Heart right ventricle (tissue), 16 donors: ENCODE data around the gene SCAMP5. TPM values are rescaled to one million over a fixed set of nuclear protein-coding genes. Genes with fewer than 3 reads are reported as not detected.
A peak's percentile ranks its signal among the peaks of the same experiment; 100 is the strongest.

Source experiments
- ATAC-seq, 8 donors: fragments of 200-7000 bp; cut with Tn5 transposase; one replicate each; pipeline ENCODE4 v1.9.1; 2020; ENCODE audit warnings: mild to moderate bottlenecking in 8 of 8, moderate library complexity in 8 of 8, moderate number of reproducible peaks in 1 of 8
- DNase-seq, 2 donors: peaks; one replicate each; pipeline ENCODE4 v3.0.0-alpha.2; 2020
- H3K27ac ChIP-seq, 10 donors: fragments of 200-600 bp; sonication (generic) in 2 of 10; one replicate each; pipeline versions ENCODE4 v1.5.0 to v1.8.0; 2020 to 2022; ENCODE audit warnings: mild to moderate bottlenecking in 3 of 10
- H3K27me3 ChIP-seq, 7 donors: fragments of 200-600 bp; one replicate each; pipeline ENCODE4 v1.8.0; 2021 to 2022; ENCODE audit warnings: mild to moderate bottlenecking in 2 of 7
- H3K36me3 ChIP-seq, 9 donors: fragments of 200-600 bp; sonication (generic) in 1 of 9; one replicate each; pipeline versions ENCODE4 v1.5.0 to v1.8.0; 2020 to 2022; ENCODE audit warnings: mild to moderate bottlenecking in 2 of 9
- H3K4me1 ChIP-seq, 9 donors: fragments of 200-600 bp; sonication (generic) in 1 of 9; one replicate each; pipeline versions ENCODE4 v1.5.0 to v1.8.0; 2020 to 2022; ENCODE audit warnings: mild to moderate bottlenecking in 4 of 9
- H3K4me3 ChIP-seq, 10 donors: fragments of 200-600 bp; sonication (generic) in 2 of 10; one replicate each; pipeline versions ENCODE4 v1.5.0 to v1.8.0; 2020 to 2022; ENCODE audit warnings: mild to moderate bottlenecking in 7 of 10, moderate library complexity in 2 of 10
- H3K9me3 ChIP-seq, 11 donors: fragments of 200-600 bp in 10 of 11; sonication (generic) in 2 of 11; one replicate each; pipeline versions ENCODE4 v1.5.0 to v1.8.0; 2013 to 2022; ENCODE audit warnings: mild to moderate bottlenecking in 2 of 11, control low read depth in 1 of 11, moderate library complexity in 1 of 11
- WGBS, 2 donors: extraction: QIAGEN DNeasy Blood & Tissue Kit; methylation state at CpG; one replicate each; pipeline ENCODE4 v1.1.7; 2013; ENCODE audit warnings: inconsistent platforms in 1 of 2; 5-methylcytosine and 5-hydroxymethylcytosine counted together
- intact Hi-C, 10 donors: fragments of 100-400 bp; cut with DNase I; formaldehyde crosslinking; loops; one replicate each; pipeline versions ENCODE4 v1.11.1 to v1.14.2; 2022
- polyA plus RNA-seq, 2 donors: library from polyadenylated mRNA; stranded (reverse); fragments of 200-250 nt; gene quantifications; one replicate each; pipeline ENCODE4 v1.2.3, GENCODE V29; 2013
- total RNA-seq, 10 donors: library from RNA; stranded (reverse); fragmentation: NEBNext Ultra II Directional in 3 of 10; extraction: Animal tissue kit (Norgen Biotek cat#: 25700) in 3 of 10; gene quantifications; one replicate each; pipeline versions ENCODE4 v1.2.1 to v1.2.4, GENCODE V29; 2021 to 2023
- TF ChIP-seq, protein P1 (sequence below), 9 donors: fragments of 200-600 bp; sonication (generic) in 2 of 9; IDR thresholded peaks; one replicate each; pipeline versions ENCODE4 v1.5.0 to v1.8.0; 2021 to 2022; ENCODE audit warnings: antibody characterized with exemption in 9 of 9, mild to moderate bottlenecking in 5 of 9, moderate library complexity in 1 of 9
- donor health status: Arrhythmogenic right ventricular cardiomyopathy.
- donor health status: ischemic (EF 13 %, LVEDD 7.1; RV severe dilation, severe dysfunction).
- donor health status: healthy with polysubstance abuse.
- donor health status: DM: no; HTN: yes; CAD: no.
- donor health status: DM: no; HTN: no; CAD: no.
- donor health status: ischemic (EF 25% LVEDD 6.9; RV normal size, moderate dysfunction).
- donor health status: ischemic (EF 25% LVEDD 5.7; RV mildly dilated, moderate dysfunction).
- donor health status: healthy.
- donor health status: DM: yes; HTN: yes; CAD: no.
- donor health status: Ischemic cardiomyopathy.
- donor health status: ischemic (EF 35%, LVEDD 5.7; RV mildly dilated, moderate dysfunction).
- donor health status: nonischemic (EF 11% LVEDD 7.7; RV severe dilation, severe dysfunction).
- donor health status: DM: yes; HTN: yes; CAD: no.
- donor health status: PGD.
- donor health status: ischemic (EF 29% LVEDD 5.4; RV normal size, mild dysfunction).
- donor health status: nonischemic (EF 23%, LVEDD 6.1; RV moderate dilation, normal function).

The SCAMP5 gene
- total and polyA plus RNA-seq, 12 donors = 0.55 to 7.5 (median 3.8) TPM

DNA sequence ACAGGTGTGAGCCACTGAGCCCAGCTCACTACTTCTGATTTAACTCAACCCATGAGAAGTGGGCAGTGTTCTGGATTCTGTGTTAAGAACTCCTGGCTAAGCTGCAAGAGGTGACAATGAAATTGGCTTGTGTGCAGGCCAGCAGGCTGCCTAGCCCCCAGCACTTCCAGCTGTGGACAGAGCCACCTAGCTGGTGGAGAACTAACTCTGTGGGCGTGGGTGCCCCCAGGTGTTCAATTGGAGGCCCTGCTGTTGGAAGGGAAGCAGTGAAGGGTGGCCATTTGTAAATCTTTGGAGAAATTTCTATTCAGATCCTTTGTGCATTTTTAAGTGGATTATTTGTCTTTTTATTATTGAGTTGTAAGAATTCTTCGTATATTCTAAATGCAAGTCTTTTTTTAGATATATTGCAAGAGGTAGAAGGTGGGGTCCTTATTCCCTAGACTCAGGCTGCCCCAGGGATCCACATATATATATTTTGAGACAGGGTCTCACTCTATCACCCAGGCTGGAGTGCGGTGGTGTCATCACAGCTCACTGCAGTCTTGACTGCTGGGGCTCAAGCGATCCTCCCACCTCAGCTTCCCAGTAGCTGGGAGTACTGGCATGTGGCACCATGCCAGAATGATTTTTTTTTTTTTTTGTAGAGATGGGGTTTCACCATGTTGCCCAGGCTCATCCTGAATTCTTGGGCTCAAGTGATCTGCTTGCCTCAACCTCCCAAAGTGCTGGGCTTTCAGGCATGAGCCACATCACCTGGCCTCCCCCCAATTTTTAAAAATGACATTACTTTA lies 7.2 kb upstream of the SCAMP5 start:
- DNase-seq = no peak
- Histone ChIP-seq H3K4me1 (no peaks in the 10 kb centered on the region), H3K36me3 (no peaks in the 10 kb centered on the region), H3K27ac (no peak overlapping the region), H3K4me3 (no peak overlapping the region), H3K9me3 (no peaks in the 10 kb centered on the region), H3K27me3 (peaks cover 0 to 34% (median 13%) of the 10 kb centered on the region in 7 donors)
- WGBS, 2 donors = 26 to 41% methylated on average over 4 of the region's 4 CpGs
- intact Hi-C loops = no loop called here
- TF ChIP-seq, protein P1, sequence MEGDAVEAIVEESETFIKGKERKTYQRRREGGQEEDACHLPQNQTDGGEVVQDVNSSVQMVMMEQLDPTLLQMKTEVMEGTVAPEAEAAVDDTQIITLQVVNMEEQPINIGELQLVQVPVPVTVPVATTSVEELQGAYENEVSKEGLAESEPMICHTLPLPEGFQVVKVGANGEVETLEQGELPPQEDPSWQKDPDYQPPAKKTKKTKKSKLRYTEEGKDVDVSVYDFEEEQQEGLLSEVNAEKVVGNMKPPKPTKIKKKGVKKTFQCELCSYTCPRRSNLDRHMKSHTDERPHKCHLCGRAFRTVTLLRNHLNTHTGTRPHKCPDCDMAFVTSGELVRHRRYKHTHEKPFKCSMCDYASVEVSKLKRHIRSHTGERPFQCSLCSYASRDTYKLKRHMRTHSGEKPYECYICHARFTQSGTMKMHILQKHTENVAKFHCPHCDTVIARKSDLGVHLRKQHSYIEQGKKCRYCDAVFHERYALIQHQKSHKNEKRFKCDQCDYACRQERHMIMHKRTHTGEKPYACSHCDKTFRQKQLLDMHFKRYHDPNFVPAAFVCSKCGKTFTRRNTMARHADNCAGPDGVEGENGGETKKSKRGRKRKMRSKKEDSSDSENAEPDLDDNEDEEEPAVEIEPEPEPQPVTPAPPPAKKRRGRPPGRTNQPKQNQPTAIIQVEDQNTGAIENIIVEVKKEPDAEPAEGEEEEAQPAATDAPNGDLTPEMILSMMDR (IDR thresholded peaks at IDR 0.05) = peak in 7 of 9 donors; percentile 29 to 50 (median 37)
- ATAC-seq = peak in 5 of 8 donors; percentile 39 to 70 (median 53)

DNA sequence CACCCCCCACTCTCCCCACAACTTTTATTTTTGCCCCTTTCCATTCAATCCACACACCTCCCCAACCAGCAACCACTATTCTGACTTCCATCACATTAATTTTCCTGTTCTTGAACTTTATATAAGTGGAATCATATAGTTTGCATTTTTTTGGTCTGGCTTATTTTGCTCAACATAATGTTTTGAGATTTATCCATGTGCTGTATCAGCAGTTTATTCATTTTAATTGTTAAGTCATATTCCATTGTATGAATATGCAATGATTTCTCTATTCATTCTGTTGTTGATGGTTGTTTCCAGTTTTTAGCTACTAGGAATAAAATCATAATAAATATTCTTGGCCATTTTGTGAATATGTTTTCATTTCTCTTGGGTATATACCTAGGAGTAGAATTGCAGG lies 5.8 kb upstream of the SCAMP5 start:
- intact Hi-C loops = no loop called here
- Histone ChIP-seq H3K4me1 (no peaks in the 10 kb centered on the region), H3K27ac (no peak overlapping the region), H3K36me3 (no peaks in the 10 kb centered on the region), H3K27me3 (peaks cover 0 to 23% (median 13%) of the 10 kb centered on the region in 7 donors), H3K9me3 (no peaks in the 10 kb centered on the region), H3K4me3 (no peak overlapping the region)
- ATAC-seq = no peak
- no peak for DNase-seq
- TF ChIP-seq, protein P1 (IDR thresholded peaks at IDR 0.05) = no peak

DNA sequence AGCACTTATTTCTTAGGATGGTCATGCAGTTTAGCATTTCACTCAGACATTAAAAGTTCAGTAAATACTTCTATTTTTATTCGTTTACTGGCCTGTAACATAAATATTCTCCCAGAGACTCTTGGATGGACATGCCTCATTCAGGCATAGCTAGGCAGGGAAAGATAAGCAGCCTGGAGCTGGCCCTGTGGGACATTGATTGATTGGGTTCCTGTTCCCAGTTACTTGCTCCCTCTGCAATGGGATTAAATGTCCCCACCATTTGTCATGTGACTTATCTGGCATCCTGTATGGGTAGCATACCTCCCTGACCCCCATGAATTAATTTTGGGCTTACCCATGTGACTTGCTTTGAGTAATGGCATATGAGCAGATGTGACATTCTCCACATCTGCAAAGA lies 2.7 kb upstream of the SCAMP5 start:
- intact Hi-C loops = no loop called here
- no peak for DNase-seq
- ATAC-seq = no peak
- H3K36me3 ChIP-seq = no peaks in the 10 kb centered on the region
- WGBS, 2 donors = 32 to 40% methylated on average over 1 of the region's 1 CpG
- TF ChIP-seq, protein P1 (IDR thresholded peaks at IDR 0.05) = no peak
- no peaks in the 10 kb centered on the region for H3K9me3 ChIP-seq
- peaks cover 6 to 19% (median 12%) of the 10 kb centered on the region in 9 donors for H3K4me1 ChIP-seq
- H3K27me3 ChIP-seq = peaks cover 0 to 27% (median 3%) of the 10 kb centered on the region in 7 donors
- no peak overlapping the region for H3K4me3 ChIP-seq
- no peak overlapping the region for H3K27ac ChIP-seq

DNA sequence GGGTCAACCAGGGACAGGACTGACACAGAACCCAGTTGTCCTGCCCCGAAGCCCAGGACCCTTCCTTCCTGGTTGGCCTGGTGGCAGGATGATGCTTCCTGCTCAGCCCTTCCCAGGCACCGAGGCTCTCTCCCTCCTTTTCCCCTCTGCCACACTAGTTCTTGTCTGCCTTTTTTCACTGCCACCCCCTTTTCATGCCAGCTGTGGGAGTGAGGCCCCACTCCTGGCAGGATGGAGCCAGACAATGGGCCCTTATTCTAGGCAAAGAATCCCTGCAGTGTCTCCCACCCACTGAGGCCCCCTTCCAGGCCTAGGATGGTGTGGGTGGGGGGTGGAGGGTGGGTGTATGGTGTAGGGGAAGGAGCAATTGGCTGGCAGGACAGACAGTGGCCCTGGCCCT lies 1.1 kb upstream of the SCAMP5 start:
- H3K27me3 ChIP-seq = peaks cover 0 to 35% (median 7%) of the 10 kb centered on the region in 7 donors
- intact Hi-C loops = no loop called here
- TF ChIP-seq, protein P1 (IDR thresholded peaks at IDR 0.05) = no peak
- no peak overlapping the region for H3K4me3 ChIP-seq
- no peak for ATAC-seq
- 28 to 50% methylated on average over 2 of the region's 2 CpGs for WGBS, 2 donors
- H3K9me3 ChIP-seq = no peaks in the 10 kb centered on the region
- DNase-seq = no peak
- H3K36me3 ChIP-seq = no peaks in the 10 kb centered on the region
- H3K4me1 ChIP-seq = peaks cover 6 to 19% (median 12%) of the 10 kb centered on the region in 9 donors
- no peak overlapping the region for H3K27ac ChIP-seq
